NCI-H1092 (cell line): ENCODE results near the gene SLC1A7.

ENCODE experiments used
- DNase-seq: peaks from one replicate; lab custom pipeline; 2025; lab: John Stamatoyannopoulos, UW

The SLC1A7 gene

GRCh38 chr1:53133261-53134041, 9.0 kb downstream of the SLC1A7 start:
- DNase-seq = no peak

- DNase-seq = no peak
Observed at GRCh38 chr1:53132176-53132575, 10.3 kb downstream of the SLC1A7 start.

GRCh38 chr1:53131590-53131938, 10.9 kb downstream of the SLC1A7 start:
- no peak for DNase-seq

GRCh38 chr1:53130878-53131589, 11.4 kb downstream of the SLC1A7 start:
- DNase-seq = no peak

GRCh38 chr1:53130598-53130877, 11.9 kb downstream of the SLC1A7 start:
- DNase-seq = no peak

- no peak for DNase-seq
Observed at GRCh38 chr1:53129891-53130597, 12.4 kb downstream of the SLC1A7 start.

- no peak for DNase-seq
Observed at GRCh38 chr1:53128401-53128800, 14.0 kb downstream of the SLC1A7 start.

GRCh38 chr1:53127546-53127945, 14.9 kb downstream of the SLC1A7 start:
- no peak for DNase-seq

- no peak for DNase-seq
Observed at GRCh38 chr1:53126495-53126894, 15.9 kb downstream of the SLC1A7 start.

- DNase-seq = no peak
Observed at GRCh38 chr1:53125623-53126360, 16.6 kb downstream of the SLC1A7 start.

- DNase-seq = no peak
Observed at GRCh38 chr1:53125122-53125521, 17.3 kb downstream of the SLC1A7 start.

- no peak for DNase-seq
Observed at GRCh38 chr1:53123453-53124140, 18.8 kb downstream of the SLC1A7 start.

GRCh38 chr1:53122961-53123413, 19.5 kb downstream of the SLC1A7 start:
- DNase-seq = no peak

GRCh38 chr1:53122201-53122885, 20.1 kb downstream of the SLC1A7 start:
- DNase-seq = no peak

GRCh38 chr1:53121319-53122172, 20.9 kb downstream of the SLC1A7 start:
- DNase-seq = peak; percentile 8

GRCh38 chr1:53120659-53121058, 21.8 kb downstream of the SLC1A7 start:
- no peak for DNase-seq

- no peak for DNase-seq
Observed at GRCh38 chr1:53117836-53118235, 24.6 kb downstream of the SLC1A7 start.

- DNase-seq = no peak
Observed at GRCh38 chr1:53116933-53117600, 25.4 kb downstream of the SLC1A7 start.

- DNase-seq = no peak
Observed at GRCh38 chr1:53116307-53116810, 26.1 kb downstream of the SLC1A7 start.
